Panc1 (cell line): ENCODE measurements around the gene APOLD1.

Source experiments
- CTCF ChIP-seq: fragments of 450-650 bp; IDR thresholded peaks from 2 replicates; pipeline ENCODE4 v1.5.1; 2017; ENCODE audit warnings: mild to moderate bottlenecking
- POLR2AphosphoS5 ChIP-seq: IDR thresholded peaks from 2 replicates; pipeline ENCODE4 v1.6.1; 2012; ENCODE audit warnings: mild to moderate bottlenecking, low read depth, low read length, moderate library complexity
- REST ChIP-seq, 2 experiments: IDR thresholded peaks; 2 replicates each; pipeline ENCODE4 v1.6.1; 2011 to 2012; ENCODE audit warnings: low read depth in 2 of 2, control low read depth in 1 of 2, low read length in 1 of 2, mild to moderate bottlenecking in 1 of 2, moderate library complexity in 1 of 2; ENCODE audit not compliant: insufficient read depth in 1 of 2
- TCF7L2 ChIP-seq: IDR thresholded peaks from 2 replicates; pipeline ENCODE4 v1.6.1; 2011; ENCODE audit warnings: mild to moderate bottlenecking, low read depth, low read length, inconsistent platforms

GRCh38 chr12:12817616-12818015 lies 32.2 kb downstream of the APOLD1 start:
- TF ChIP-seq CTCF, result no peak
- no peak for TF ChIP-seq POLR2AphosphoS5
- no peak for TF ChIP-seq REST (IDR thresholded peaks at IDR 0.05; ENCODE audit: insufficient read depth in 1 of 2, low read depth in 2 of 2, low read length in 1 of 2)
- no peak for TF ChIP-seq TCF7L2
